ENCODE results near the gene DUOXA2.

GRCh38 chr15:45150481-45150880, 36.4 kb downstream of the DUOXA2 start:
- TF ChIP-seq CTCF (conservative IDR thresholded peaks at IDR 0.05 in 1 of 2, IDR thresholded peaks at IDR 0.05 in 1 of 2; ENCODE audit: low read depth in 1 of 2, low read length in 2 of 2), result no peak
- TF ChIP-seq EZH2 (IDR thresholded peaks at IDR 0.05; ENCODE audit: low read length, missing control alignments), result no peak
